Putamen (tissue), 1 donor: ENCODE measurements around the gene GNA12.

Experiments used
- DNase-seq: peaks from one replicate; pipeline ENCODE4 v3.0.0-alpha.2; 2016; ENCODE audit warnings: low spot score

GNA12 gene

GRCh38 chr7:2802504-2803341, 41.4 kb downstream of the GNA12 start:
- no peak for DNase-seq

- no peak for DNase-seq
Observed at GRCh38 chr7:2802101-2802500, 42.0 kb downstream of the GNA12 start.

GRCh38 chr7:2800931-2801688, 43.0 kb downstream of the GNA12 start:
- no peak for DNase-seq

GRCh38 chr7:2800220-2800930, 43.7 kb downstream of the GNA12 start:
- no peak for DNase-seq

GRCh38 chr7:2799253-2799652, 44.9 kb downstream of the GNA12 start:
- DNase-seq = no peak

- DNase-seq = no peak
Observed at GRCh38 chr7:2798669-2799068, 45.4 kb downstream of the GNA12 start.

GRCh38 chr7:2796358-2797352, 47.5 kb downstream of the GNA12 start:
- DNase-seq = no peak

GRCh38 chr7:2795906-2796305, 48.2 kb downstream of the GNA12 start:
- no peak for DNase-seq

GRCh38 chr7:2794836-2795636, 49.1 kb downstream of the GNA12 start:
- DNase-seq = no peak

- DNase-seq = no peak
Observed at GRCh38 chr7:2792856-2793487, 51.1 kb downstream of the GNA12 start.

- no peak for DNase-seq
Observed at GRCh38 chr7:2792235-2792634, 51.9 kb downstream of the GNA12 start.

GRCh38 chr7:2791390-2791789, 52.7 kb downstream of the GNA12 start:
- DNase-seq = peak; percentile 64

- DNase-seq = no peak
Observed at GRCh38 chr7:2787251-2787951, 56.7 kb downstream of the GNA12 start.

GRCh38 chr7:2786607-2787116, 57.4 kb downstream of the GNA12 start:
- no peak for DNase-seq

GRCh38 chr7:2785071-2785500, 59.0 kb downstream of the GNA12 start:
- DNase-seq = no peak

- no peak for DNase-seq
Observed at GRCh38 chr7:2782565-2782964, 61.5 kb downstream of the GNA12 start.

GRCh38 chr7:2782121-2782520, 62.0 kb downstream of the GNA12 start:
- no peak for DNase-seq

- no peak for DNase-seq
Observed at GRCh38 chr7:2781636-2782035, 62.5 kb downstream of the GNA12 start.

GRCh38 chr7:2779051-2779450, 65.1 kb downstream of the GNA12 start:
- DNase-seq = no peak
